Heart left ventricle (tissue), 13 donors: Measurements from ENCODE around the gene GTF2H4.
"Not testable (repeated sequence)": the region's sequence is repeated elsewhere in the genome, so short reads cannot be mapped to it uniquely, and the experiment has no call there.

Source experiments
- CTCF ChIP-seq, 12 donors: fragments of 200-600 bp; sonication (generic) in 4 of 12; IDR thresholded peaks; one replicate each; pipeline versions ENCODE4 v1.5.0 to v1.8.0; 2018 to 2022; ENCODE audit warnings: antibody characterized with exemption in 12 of 12, mild to moderate bottlenecking in 5 of 12
- POLR2A ChIP-seq, 2 donors: fragments of 450-650 bp; IDR thresholded peaks; one replicate each; pipeline ENCODE4 v1.6.1; 2017; ENCODE audit warnings: antibody characterized with exemption in 2 of 2, mild to moderate bottlenecking in 2 of 2, moderate library complexity in 2 of 2
- donor health status: ischemic (EF 13 %, LVEDD 7.1; RV severe dilation, severe dysfunction).
- donor health status: DM: no; HTN: yes; CAD: no.
- donor health status: DM: no; HTN: no; CAD: no.
- donor health status: ischemic (EF 25% LVEDD 6.9; RV normal size, moderate dysfunction).
- donor health status: ischemic (EF 25% LVEDD 5.7; RV mildly dilated, moderate dysfunction).
- donor health status: ischemic (EF 35%, LVEDD 5.7; RV mildly dilated, moderate dysfunction).
- donor health status: nonischemic (EF 11% LVEDD 7.7; RV severe dilation, severe dysfunction).
- donor health status: DM: yes; HTN: yes; CAD: no.
- donor health status: PGD.
- donor health status: ischemic (EF 29% LVEDD 5.4; RV normal size, mild dysfunction).
- donor health status: nonischemic (EF 23%, LVEDD 6.1; RV moderate dilation, normal function).

- not testable (repeated sequence) for TF ChIP-seq CTCF, POLR2A (IDR thresholded peaks at IDR 0.05)
Observed at GRCh38 chr6:30927080-30927479, 19.1 kb downstream of the GTF2H4 start.
